OCI-LY3 (cell line): ENCODE measurements around the gene NOS1AP.

ENCODE experiments used
- H2AFZ ChIP-seq: fragments of 200-600, 300-600 bp; shearing (Covaris generic); 2 replicates; pipeline ENCODE4 v1.6.0; 2014; ENCODE audit warnings: antibody characterized with exemption, low read depth, low read length
- H3K27ac ChIP-seq: fragments of 200-600, 300-600 bp; sonication (generic); 2 replicates; pipeline ENCODE4 v1.5.1; 2014; ENCODE audit warnings: mild to moderate bottlenecking, low read length, moderate library complexity, mixed read lengths
- H3K27me3 ChIP-seq: fragments of 200-600, 300-600 bp; sonication (generic); 2 replicates; pipeline ENCODE4 v1.6.1; 2014; ENCODE audit warnings: low read depth, low read length, mixed read lengths
- H3K36me3 ChIP-seq: fragments of 200-600, 300-600 bp; sonication (generic); replicated peaks from 2 replicates; pipeline ENCODE3; 2014; ENCODE audit warnings: low read depth, low read length, mixed read lengths
- H3K4me1 ChIP-seq: fragments of 300-600, 200-600 bp; sonication (generic); 2 replicates; pipeline ENCODE4 v1.6.1; 2014; ENCODE audit warnings: low read length, mixed read lengths
- H3K4me2 ChIP-seq: fragments of 200-600, 300-600 bp; sonication (generic); 2 replicates; pipeline ENCODE4 v1.6.1; 2014; ENCODE audit warnings: low read length, mixed read lengths
- H3K4me3 ChIP-seq: fragments of 300-600, 200-600 bp; sonication (generic); 2 replicates; pipeline ENCODE4 v1.5.1; 2014; ENCODE audit warnings: antibody characterized with exemption, mild to moderate bottlenecking, low read length, moderate library complexity
- H3K79me2 ChIP-seq: fragments of 300-600, 200-600 bp; shearing (Covaris generic); 2 replicates; pipeline ENCODE4 v1.6.1; 2014; ENCODE audit warnings: mild to moderate bottlenecking, low read length, mixed read lengths
- H3K9ac ChIP-seq: fragments of 300-600, 200-600 bp; shearing (Covaris generic); 2 replicates; pipeline ENCODE4 v1.6.0; 2014; ENCODE audit warnings: mild to moderate bottlenecking, low read length, moderate library complexity
- H3K9me3 ChIP-seq: fragments of 200-600, 300-600 bp; shearing (Covaris generic); 2 replicates; pipeline ENCODE4 v1.6.1; 2014; ENCODE audit warnings: low read length, mixed read lengths; ENCODE audit not compliant: insufficient read depth
- H4K20me1 ChIP-seq: fragments of 200-600, 300-600 bp; sonication (generic); 2 replicates; pipeline ENCODE4 v1.6.1; 2016; ENCODE audit warnings: low read length, mixed read lengths; ENCODE audit not compliant: insufficient read depth
- CTCF ChIP-seq: fragments of 200-600, 300-600 bp; sonication (generic); IDR thresholded peaks from 2 replicates; pipeline ENCODE4 v1.5.1; 2014; ENCODE audit warnings: antibody characterized with exemption, low read length, low read depth
- EZH2phosphoT487 ChIP-seq: fragments of 200-600 bp; shearing (Covaris generic); IDR thresholded peaks from 2 replicates; pipeline ENCODE4 v1.6.1; 2018; ENCODE audit warnings: antibody characterized with exemption, mixed run types, low read depth

Gene NOS1AP

GRCh38 chr1:162186406-162186805, 116.9 kb downstream of the NOS1AP start:
- Histone ChIP-seq H3K27me3 (peaks cover 11% of the 10 kb centered on the region; the same call in 1 of the 2 replicates), H3K4me3 (no peak overlapping the region), H2AFZ (no peak overlapping the region), H4K20me1 (no peaks in the 10 kb centered on the region), H3K9me3 (no peaks in the 10 kb centered on the region), H3K9ac (no peak overlapping the region), H3K4me1 (no peaks in the 10 kb centered on the region), H3K27ac (no peak overlapping the region), H3K4me2 (no peak overlapping the region), H3K79me2 (no peaks in the 10 kb centered on the region), H3K36me3 (no peaks in the 10 kb centered on the region)
- no peak for TF ChIP-seq CTCF
- TF ChIP-seq EZH2phosphoT487, result no peak

GRCh38 chr1:162187687-162188276, 118.3 kb downstream of the NOS1AP start:
- Histone ChIP-seq H3K36me3 (no peaks in the 10 kb centered on the region), H2AFZ (no peak overlapping the region), H3K4me3 (no peak overlapping the region), H3K9ac (no peak overlapping the region), H3K9me3 (no peaks in the 10 kb centered on the region), H4K20me1 (no peaks in the 10 kb centered on the region), H3K4me1 (no peaks in the 10 kb centered on the region), H3K27ac (no peak overlapping the region), H3K79me2 (no peaks in the 10 kb centered on the region), H3K4me2 (no peak overlapping the region), H3K27me3 (peaks cover 6% of the 10 kb centered on the region; the same call in 1 of the 2 replicates)
- TF ChIP-seq EZH2phosphoT487, result no peak
- TF ChIP-seq CTCF, result no peak

- Histone ChIP-seq H3K79me2 (no peaks in the 10 kb centered on the region), H4K20me1 (no peaks in the 10 kb centered on the region), H3K4me3 (no peak overlapping the region), H2AFZ (no peak overlapping the region), H3K9me3 (no peaks in the 10 kb centered on the region), H3K9ac (no peak overlapping the region), H3K4me1 (no peaks in the 10 kb centered on the region), H3K27ac (no peak overlapping the region), H3K4me2 (no peak overlapping the region), H3K27me3 (peaks cover 17% of the 10 kb centered on the region), H3K36me3 (no peaks in the 10 kb centered on the region)
- TF ChIP-seq EZH2phosphoT487 (no peak), CTCF (no peak)
Measured at GRCh38 chr1:162189345-162189744, 119.9 kb downstream of the NOS1AP start.

- no peak overlapping the region for H3K9ac ChIP-seq
- H3K4me1 ChIP-seq, result no peaks in the 10 kb centered on the region
- H3K4me2 ChIP-seq, result no peak overlapping the region
- no peaks in the 10 kb centered on the region for H3K9me3 ChIP-seq
- no peaks in the 10 kb centered on the region for H4K20me1 ChIP-seq
- no peak overlapping the region for H3K4me3 ChIP-seq
- H3K27me3 ChIP-seq, result peaks cover 29% of the 10 kb centered on the region
- no peak overlapping the region for H3K27ac ChIP-seq
- H2AFZ ChIP-seq, result no peak overlapping the region
- H3K79me2 ChIP-seq, result no peaks in the 10 kb centered on the region
- no peaks in the 10 kb centered on the region for H3K36me3 ChIP-seq
- TF ChIP-seq EZH2phosphoT487 (no peak), CTCF (no peak)
Measured at GRCh38 chr1:162191396-162192305, 122.2 kb downstream of the NOS1AP start.
